Spleen (tissue), 11 donors: ENCODE results near the gene CDC42EP2. TPM values are rescaled to one million over a fixed set of nuclear protein-coding genes. Genes with fewer than 3 reads are reported as not detected.

Experiments
- DNase-seq: peaks from one replicate; pipeline ENCODE4 v3.0.0-alpha.2; 2020
- H3K27ac ChIP-seq, 8 donors: fragments of 200-600 bp; sonication (generic) in 7 of 8; 1 replicate in 4 of 8; 2 replicates in 4 of 8; pipeline versions ENCODE4 v1.5.0 to v1.8.0; 2016 to 2021; ENCODE audit warnings: inconsistent platforms in 4 of 8, mild to moderate bottlenecking in 4 of 8, moderate library complexity in 1 of 8
- H3K27me3 ChIP-seq, 7 donors: fragments of 200-600 bp; sonication (generic) in 6 of 7; replicated peaks in 1 of 7; 1 replicate in 4 of 7; 2 replicates in 3 of 7; pipeline versions ENCODE4 v1.5.0 to v1.8.0; 2016 to 2021; ENCODE audit warnings: inconsistent platforms in 3 of 7, mild to moderate bottlenecking in 1 of 7
- H3K36me3 ChIP-seq, 6 donors: fragments of 200-600 bp; sonication (generic) in 5 of 6; 1 replicate in 4 of 6; 2 replicates in 2 of 6; pipeline versions ENCODE4 v1.5.0 to v1.8.0; 2016 to 2021; ENCODE audit warnings: inconsistent platforms in 2 of 6
- H3K4me1 ChIP-seq, 6 donors: fragments of 200-600 bp; sonication (generic) in 5 of 6; 1 replicate in 3 of 6; 2 replicates in 3 of 6; pipeline versions ENCODE4 v1.5.0 to v1.8.0; 2016 to 2021; ENCODE audit warnings: inconsistent platforms in 3 of 6
- H3K4me3 ChIP-seq, 8 donors: fragments of 200-600 bp; sonication (generic) in 7 of 8; 1 replicate in 4 of 8; 2 replicates in 4 of 8; pipeline versions ENCODE4 v1.5.0 to v1.8.0; 2016 to 2021; ENCODE audit warnings: inconsistent platforms in 4 of 8, mild to moderate bottlenecking in 4 of 8, moderate library complexity in 2 of 8
- H3K9me3 ChIP-seq, 8 donors: fragments of 200-600 bp; sonication (generic) in 7 of 8; 1 replicate in 4 of 8; 2 replicates in 4 of 8; pipeline versions ENCODE4 v1.5.0 to v1.8.0; 2016 to 2021; ENCODE audit warnings: inconsistent platforms in 4 of 8
- CTCF ChIP-seq, 11 experiments: fragments of 200-600 bp in 7 of 11; fragments of 450-650 bp in 4 of 11; sonication (generic) in 4 of 11; IDR thresholded peaks in 8 of 11; conservative IDR thresholded peaks in 3 of 11; 1 replicate in 7 of 11; 2 replicates in 4 of 11; pipeline versions ENCODE4 v1.4.0 to v1.8.0; 2016 to 2021; ENCODE audit warnings: antibody characterized with exemption in 11 of 11, inconsistent platforms in 4 of 11, mild to moderate bottlenecking in 1 of 11
- POLR2A ChIP-seq, 3 donors: fragments of 450-650 bp; IDR thresholded peaks; one replicate each; pipeline ENCODE4 v1.5.1; 2017; ENCODE audit warnings: antibody characterized with exemption in 3 of 3, mild to moderate bottlenecking in 1 of 3
- POLR2AphosphoS5 ChIP-seq, 3 donors: sonication (generic); formaldehyde crosslinking; IDR thresholded peaks; one replicate each; pipeline ENCODE4 v1.5.1; 2017; ENCODE audit warnings: antibody characterized with exemption in 3 of 3
- WGBS, 5 donors: extraction: QIAGEN DNeasy Blood & Tissue Kit in 3 of 5; methylation state at CpG; one replicate each; pipeline versions ENCODE4 v1.1.5 to v1.1.7; 2013 to 2018; 5-methylcytosine and 5-hydroxymethylcytosine counted together
- intact Hi-C: fragments of 100-400 bp; cut with DNase I; formaldehyde crosslinking; loops from one replicate; pipeline ENCODE4 v1.15.0; 2023; ENCODE audit warnings: low total_unique reads
- polyA plus RNA-seq, 3 donors: library from polyadenylated mRNA; stranded (reverse); fragments of 200-250 nt; gene quantifications; one replicate each; pipeline ENCODE4 v1.2.1, GENCODE V29; 2013
- total RNA-seq, 7 donors: library from RNA; depleted of rRNA in 3 of 7; stranded (reverse); fragments of >200 nt in 3 of 7; fragmentation: NEBNext Ultra II Directional in 4 of 7; extraction: Animal tissue kit (Norgen Biotek cat#: 25700) in 4 of 7; gene quantifications; one replicate each; pipeline versions ENCODE4 v1.1.0 to v1.2.1, GENCODE V29; 2016 to 2021
- donor health status: healthy with polysubstance abuse.
- donor health status: DM: no; HTN: no; CAD: no; lungs with moderate emphysema.
- donor health status: DM: no; HTN: no; CAD: no.
- donor health status: Bipolar disorder and iron deficiency.
- donor health status: healthy.
- donor health status: DM: no; HTN: no; CAD: no.
- donor health status: DM: yes; HTN: yes; CAD: no.

CDC42EP2 gene
- total and polyA plus RNA-seq, 10 donors: 4.2 to 48.0 (median 20.9) TPM

- Histone ChIP-seq H3K9me3 (no peaks in the 10 kb centered on the region), H3K27ac (peak overlapping the region; percentile 68 to 97 (median 87)), H3K4me3 (peak overlapping the region; percentile 77 to 98 (median 86)), H3K36me3 (peaks cover 0 to 14% (median 0%) of the 10 kb centered on the region in 6 donors), H3K27me3 (peaks cover 0 to 12% (median 0%) of the 10 kb centered on the region in 7 donors), H3K4me1 (peaks cover under 1 to 98% (median 67%) of the 10 kb centered on the region in 6 donors)
- TF ChIP-seq POLR2A (IDR thresholded peaks at IDR 0.05): no peak
- TF ChIP-seq CTCF (IDR thresholded peaks at IDR 0.05 in 8 of 11, conservative IDR thresholded peaks at IDR 0.05 in 3 of 11): peak; percentile 67 to 97 (median 95)
- peak; percentile 43 to 74 (median 59) for TF ChIP-seq POLR2AphosphoS5 (IDR thresholded peaks at IDR 0.05)
- WGBS, 5 donors: 0 to 1% (median 1%) methylated on average over 22 to 59 of the region's 59 CpGs
- peak; percentile 95 for DNase-seq
- intact Hi-C loops: loop anchor here (5.0 kb wide), 1 partner anchor 38 kb away; no protein-coding TSS in a partner anchor
These were observed 669 bp downstream of the CDC42EP2 start for GRCh38 chr11:65315204-65315865.

DNA sequence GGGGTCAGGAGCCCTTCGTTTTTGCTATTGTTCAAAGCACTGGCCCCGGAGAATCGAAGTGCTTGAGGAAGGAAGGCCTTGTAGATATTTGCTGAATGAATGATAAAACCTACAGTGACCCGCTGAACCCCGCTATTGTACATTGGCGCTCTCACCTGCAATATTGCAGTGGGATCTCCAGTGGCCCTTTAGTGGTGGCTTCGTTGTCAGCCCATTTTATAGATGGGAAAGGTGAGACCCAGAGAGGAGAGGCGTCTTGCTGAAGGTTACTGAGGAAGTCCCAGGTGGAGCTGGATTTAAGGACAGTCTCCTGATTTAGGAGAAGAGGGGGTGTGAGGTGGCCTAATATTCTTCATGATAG is 1.2 kb downstream of the CDC42EP2 start:
- peak overlapping the region; percentile 21 to 97 (median 87) for H3K27ac ChIP-seq
- peaks cover 0 to 19% (median 1%) of the 10 kb centered on the region in 6 donors for H3K36me3 ChIP-seq
- peak overlapping the region; percentile 77 to 98 (median 86) for H3K4me3 ChIP-seq
- H3K4me1 ChIP-seq: peaks cover 0 to 98% (median 64%) of the 10 kb centered on the region in 6 donors
- WGBS, 5 donors: 11 to 38% (median 24%) methylated on average over 7 to 8 of the region's 8 CpGs
- no peaks in the 10 kb centered on the region for H3K9me3 ChIP-seq
- intact Hi-C loops: loop anchor here (5.0 kb wide), 1 partner anchor 39 kb away; no protein-coding TSS in a partner anchor
- peaks cover 0 to 12% (median 0%) of the 10 kb centered on the region in 7 donors for H3K27me3 ChIP-seq
- no peak for DNase-seq
- TF ChIP-seq POLR2AphosphoS5 (IDR thresholded peaks at IDR 0.05) (no peak), CTCF (IDR thresholded peaks at IDR 0.05 in 8 of 11, conservative IDR thresholded peaks at IDR 0.05 in 3 of 11) (peak in 9 of 11 experiments; percentile 4 to 72 (median 40))

DNA sequence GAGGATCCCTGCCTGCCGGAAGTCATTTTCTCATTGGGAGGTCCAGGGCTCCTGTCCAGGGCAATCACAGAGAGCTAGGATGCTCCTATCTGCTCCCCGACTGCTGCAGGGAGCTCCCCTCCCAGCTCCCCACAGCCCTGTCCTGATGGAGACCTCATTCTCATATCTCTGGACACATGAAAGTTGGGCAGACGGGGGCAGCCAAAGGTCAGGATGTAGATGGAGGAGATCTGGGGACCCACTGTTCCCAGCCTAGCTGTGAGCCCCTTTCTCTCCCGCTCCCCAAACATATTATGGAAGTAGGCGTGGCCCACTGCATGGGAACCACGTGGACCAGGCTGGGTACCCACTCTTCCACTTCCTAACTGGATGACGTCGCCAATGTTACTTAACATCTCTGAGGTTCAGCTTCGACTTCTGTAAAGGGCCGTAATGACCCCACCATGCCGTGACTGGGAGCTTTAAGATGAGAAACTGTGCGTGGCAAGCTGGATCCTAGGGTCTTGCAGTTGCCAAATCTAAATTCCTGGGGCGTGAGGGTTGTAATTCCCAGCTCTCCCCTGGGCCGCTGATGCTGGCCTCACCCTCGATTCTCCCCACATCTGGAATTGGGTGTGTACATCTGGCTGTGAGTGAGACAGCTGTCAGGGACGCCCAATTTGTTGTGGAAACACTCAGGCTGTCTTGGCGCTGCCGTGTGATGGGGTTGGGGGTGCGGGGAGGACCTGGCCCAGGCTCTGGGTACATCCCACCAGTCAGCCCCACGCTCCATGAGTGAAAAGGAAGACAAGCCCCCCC is 1.8 kb downstream of the CDC42EP2 start:
- peaks cover 0 to 98% (median 66%) of the 10 kb centered on the region in 6 donors for H3K4me1 ChIP-seq
- DNase-seq: no peak
- intact Hi-C loops: loop anchor here (5.0 kb wide), 1 partner anchor 39 kb away; no protein-coding TSS in a partner anchor
- H3K9me3 ChIP-seq: no peaks in the 10 kb centered on the region
- WGBS, 5 donors: 35 to 61% (median 48%) methylated on average over 13 to 20 of the region's 20 CpGs
- peak overlapping the region; percentile 21 to 97 (median 82) for H3K27ac ChIP-seq
- peak overlapping the region; percentile 77 to 98 (median 86) for H3K4me3 ChIP-seq
- peaks cover 0 to 25% (median 4%) of the 10 kb centered on the region in 6 donors for H3K36me3 ChIP-seq
- TF ChIP-seq CTCF (IDR thresholded peaks at IDR 0.05 in 8 of 11, conservative IDR thresholded peaks at IDR 0.05 in 3 of 11) (no peak), POLR2AphosphoS5 (IDR thresholded peaks at IDR 0.05) (no peak), POLR2A (IDR thresholded peaks at IDR 0.05) (no peak)
- peaks cover 0 to 12% (median 0%) of the 10 kb centered on the region in 7 donors for H3K27me3 ChIP-seq
